Measurements from ENCODE around the gene NUAK2. TPM values are rescaled to one million over a fixed set of nuclear protein-coding genes. Genes with fewer than 3 reads are reported as not detected.

NUAK2 gene
- total and polyA plus RNA-seq, 2 of the 8 experiments (the other 6 are each of a cell fraction or from before 2014, with no cell fraction given), result 9.4 to 12.9 TPM

GRCh38 chr1:205304046-205304694 lies 17.4 kb downstream of the NUAK2 start:
- no peak overlapping the region for H3K9ac ChIP-seq (replicated peaks in 1 of 4; ENCODE audit: extremely low read depth in 1 of 4, low read depth in 3 of 4, low read length in 3 of 4)
- H2AFZ ChIP-seq (ENCODE audit: low read length), result no peak overlapping the region
- H3K23me2 ChIP-seq (ENCODE audit: low read depth, low read length), result peaks cover 2% of the 10 kb centered on the region
- POLR2A ChIA-PET (ENCODE audit: partially characterized antibody), result interaction anchor here (0.6 to 8.8 kb wide), 8 partner anchors 8 to 145 kb away, joined by 3 to 134 read pairs (median 5); partner anchors contain the start of gene NUAK2
- CTCF ChIA-PET (ENCODE audit: partially characterized antibody), result interaction anchor here (0.7 to 67.1 kb wide), 7 partner anchors 15 to 220 kb away, joined by 3 to 2424 read pairs (median 8); partner anchors contain the start of gene NUAK2
- no peak for DNase-seq (ENCODE audit: low read depth in 1 of 2, low spot score in 2 of 2)
- no peak overlapping the region for H2BK120ac ChIP-seq (replicated peaks; ENCODE audit: low read depth, low read length)
- no peak overlapping the region for H2BK20ac ChIP-seq (ENCODE audit: low read length)
- no peaks in the 10 kb centered on the region for H3K27me3 ChIP-seq (replicated peaks in 1 of 4; ENCODE audit: control insufficient read depth in 3 of 4, extremely low read depth in 1 of 4, insufficient read depth in 3 of 4, low read length in 3 of 4)
- H3K23ac ChIP-seq (ENCODE audit: insufficient read length), result no peak overlapping the region
- no peak overlapping the region for H3K4me2 ChIP-seq (ENCODE audit: insufficient read depth in 1 of 2, low read depth in 2 of 2, low read length in 2 of 2)
- H2BK15ac ChIP-seq (ENCODE audit: low read length), result no peak overlapping the region
- peak overlapping the region; percentile 75; the same call in 1 of the 2 replicates for H3K27ac ChIP-seq (ENCODE audit: low read depth, low read length)
- H3K4me1 ChIP-seq (replicated peaks in 1 of 4; ENCODE audit: control insufficient read depth in 3 of 4, insufficient read depth in 4 of 4, low read length in 3 of 4), result peaks cover 11 to 27% (median 22%) of the 10 kb centered on the region in 4 experiments
- H4K91ac ChIP-seq (replicated peaks; ENCODE audit: insufficient read length, low read length), result no peak overlapping the region
- no peak for FAIRE-seq
- H3K79me1 ChIP-seq (ENCODE audit: low read depth, low read length), result peaks cover 8% of the 10 kb centered on the region; the same call in 1 of the 2 replicates
- no peak overlapping the region for H3K4me3 ChIP-seq (ENCODE audit: extremely low read depth in 1 of 4, insufficient read depth in 2 of 4, low read depth in 3 of 4, low read length in 4 of 4)
- peak overlapping the region; percentile 84 for H2BK5ac ChIP-seq (ENCODE audit: low read depth, low read length)
- H3K36me3 ChIP-seq (ENCODE audit: control insufficient read depth in 2 of 4, insufficient read depth in 4 of 4, low read length in 3 of 4), result peaks cover 39 to 73% (median 56%) of the 10 kb centered on the region in 4 experiments
- no peaks in the 10 kb centered on the region for H3K9me3 ChIP-seq (ENCODE audit: insufficient read depth in 2 of 2, low read depth in 1 of 2, low read length in 1 of 2)
- no peak overlapping the region for H2AK5ac ChIP-seq (ENCODE audit: low read depth, low read length)
- H4K8ac ChIP-seq (ENCODE audit: extremely low read depth, insufficient read depth, low read length), result no peak overlapping the region
- no peak overlapping the region; the same call in 1 of the 2 replicates for H3K18ac ChIP-seq (ENCODE audit: extremely low read depth, low read length)
- H2BK12ac ChIP-seq (ENCODE audit: low read depth, low read length), result no peak overlapping the region
- 90% methylated on average over 19 of the region's 19 CpGs; no CpG with 5 or more reads in 1 of the 2 experiments for WGBS, 2 experiments (ENCODE audit: extremely low coverage in 1 of 2, insufficient coverage in 1 of 2, insufficient read length in 1 of 2, insufficient replicate concordance in 2 of 2, low coverage in 1 of 2, low lambda C conversion rate in 2 of 2, missing lambda C conversion rate in 1 of 2)
- peak; percentile 54; the same call in 1 of the 2 replicates for TF ChIP-seq POLR2AphosphoS5 (IDR thresholded peaks at IDR 0.05; ENCODE audit: low read depth, low read length)
- TF ChIP-seq JUND (IDR thresholded peaks at IDR 0.05; ENCODE audit: low read length), result no peak
- H3K4ac ChIP-seq (replicated peaks; ENCODE audit: insufficient read length, low read depth, low read length), result no peak overlapping the region
- H4K20me1 ChIP-seq (replicated peaks in 1 of 2; ENCODE audit: control insufficient read depth in 1 of 2, insufficient read depth in 2 of 2, low read length in 2 of 2), result no peaks in the 10 kb centered on the region
- no peak overlapping the region for H4K5ac ChIP-seq (ENCODE audit: insufficient read length, low read depth, low read length)
- no peak overlapping the region for H3K56ac ChIP-seq (replicated peaks; ENCODE audit: insufficient read length, low read depth, low read length)
- peaks cover 0 to 10% of the 10 kb centered on the region in 2 experiments; a peak in 1 of 4 replicates for H3K79me2 ChIP-seq (ENCODE audit: control insufficient read depth in 1 of 2, insufficient read depth in 2 of 2, low read length in 2 of 2)
- H3K14ac ChIP-seq (ENCODE audit: insufficient read length), result no peak overlapping the region
